LNCaP clone FGC (cell line): ENCODE data around the gene DDX51.

Experiments used
- DNase-seq: peaks from one replicate; pipeline ENCODE4 v3.0.0-alpha.2; 2011; ENCODE audit warnings: low read depth
- H3K4me3 ChIP-seq: 2 replicates; pipeline ENCODE4 v1.5.1; 2011; ENCODE audit warnings: mild to moderate bottlenecking, low read depth, low read length, control low read depth
- TF ChIP-seq, protein P1 (sequence below): IDR thresholded peaks from 2 replicates; pipeline ENCODE4 v1.5.1; 2012; ENCODE audit warnings: mild to moderate bottlenecking; ENCODE audit not compliant: control insufficient read depth, insufficient read depth; ENCODE audit errors: extremely low read depth

Gene DDX51

GRCh38 chr12:132125736-132126135, 18.4 kb downstream of the DDX51 start:
- no peak overlapping the region for H3K4me3 ChIP-seq
- DNase-seq: no peak
- TF ChIP-seq, protein P1, sequence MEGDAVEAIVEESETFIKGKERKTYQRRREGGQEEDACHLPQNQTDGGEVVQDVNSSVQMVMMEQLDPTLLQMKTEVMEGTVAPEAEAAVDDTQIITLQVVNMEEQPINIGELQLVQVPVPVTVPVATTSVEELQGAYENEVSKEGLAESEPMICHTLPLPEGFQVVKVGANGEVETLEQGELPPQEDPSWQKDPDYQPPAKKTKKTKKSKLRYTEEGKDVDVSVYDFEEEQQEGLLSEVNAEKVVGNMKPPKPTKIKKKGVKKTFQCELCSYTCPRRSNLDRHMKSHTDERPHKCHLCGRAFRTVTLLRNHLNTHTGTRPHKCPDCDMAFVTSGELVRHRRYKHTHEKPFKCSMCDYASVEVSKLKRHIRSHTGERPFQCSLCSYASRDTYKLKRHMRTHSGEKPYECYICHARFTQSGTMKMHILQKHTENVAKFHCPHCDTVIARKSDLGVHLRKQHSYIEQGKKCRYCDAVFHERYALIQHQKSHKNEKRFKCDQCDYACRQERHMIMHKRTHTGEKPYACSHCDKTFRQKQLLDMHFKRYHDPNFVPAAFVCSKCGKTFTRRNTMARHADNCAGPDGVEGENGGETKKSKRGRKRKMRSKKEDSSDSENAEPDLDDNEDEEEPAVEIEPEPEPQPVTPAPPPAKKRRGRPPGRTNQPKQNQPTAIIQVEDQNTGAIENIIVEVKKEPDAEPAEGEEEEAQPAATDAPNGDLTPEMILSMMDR: no peak

DNA sequence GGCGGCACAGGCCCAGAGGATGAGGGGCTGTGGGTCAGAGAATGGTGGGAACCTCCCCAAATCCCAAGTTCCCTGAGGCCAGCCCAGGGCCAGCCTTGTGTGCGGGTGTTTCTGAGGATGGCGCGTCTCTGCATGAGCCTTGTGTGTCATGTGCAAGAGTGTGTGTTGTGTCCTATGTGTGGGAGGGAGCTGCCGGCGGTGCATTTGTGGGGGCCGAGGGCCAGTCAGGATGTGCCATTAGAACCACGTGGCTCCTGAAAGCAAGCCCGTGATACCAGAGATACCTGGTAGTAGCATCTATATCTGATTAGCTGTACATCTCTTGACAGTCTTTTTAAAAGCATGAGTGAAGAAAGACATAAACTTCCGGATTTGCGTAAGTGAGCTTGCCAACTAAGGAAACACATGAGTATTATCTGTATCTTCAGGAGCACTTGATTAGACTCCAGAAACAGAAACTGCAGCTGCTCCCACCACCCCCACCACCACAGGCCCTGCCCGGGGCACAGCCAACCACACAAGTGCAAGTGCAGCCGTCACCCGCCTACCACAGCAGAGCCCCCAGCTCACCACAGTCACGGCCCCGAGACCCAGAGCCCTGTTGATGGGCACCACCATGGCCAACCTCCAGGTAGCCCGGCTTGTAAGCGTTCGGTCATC, 19.2 kb downstream of the DDX51 start:
- DNase-seq: no peak
- H3K4me3 ChIP-seq: no peak overlapping the region
- TF ChIP-seq, protein P1: no peak

DNA sequence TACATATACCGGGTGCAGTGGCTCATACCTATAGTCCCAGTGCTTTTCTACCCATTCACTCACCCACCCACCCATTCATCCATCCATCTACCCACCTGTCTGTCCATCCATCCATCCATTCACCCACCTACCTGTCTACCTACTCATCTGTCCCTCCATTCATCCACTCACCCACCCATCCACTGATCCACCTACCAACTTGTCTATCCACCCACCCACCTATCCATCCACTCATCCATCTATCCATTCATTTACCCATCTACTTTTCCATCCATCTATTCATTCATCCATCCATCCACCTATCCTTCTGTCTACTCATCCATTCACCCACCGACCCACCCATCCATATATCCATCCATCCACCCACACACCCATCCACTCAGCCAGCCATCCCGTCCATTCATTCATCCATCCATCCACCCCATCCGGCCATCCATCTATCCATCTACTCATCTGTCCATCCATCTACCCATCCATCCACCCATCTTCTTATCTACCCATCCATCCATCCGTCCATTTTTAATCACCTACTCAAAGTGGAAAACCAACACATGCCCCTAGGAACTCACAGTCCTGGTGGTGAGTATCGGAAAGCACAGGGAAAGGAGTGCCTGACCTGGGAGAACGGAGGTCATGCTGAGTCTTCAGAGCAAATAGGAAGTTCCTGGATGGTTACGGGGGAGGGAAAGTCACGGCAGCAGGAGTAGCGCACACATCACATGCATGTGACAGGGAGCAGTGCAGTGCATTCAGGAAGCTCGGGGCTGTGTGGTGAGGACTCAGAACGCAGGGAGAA, 20.0 kb downstream of the DDX51 start:
- no peak overlapping the region for H3K4me3 ChIP-seq
- TF ChIP-seq, protein P1: no peak
- DNase-seq: no peak

- TF ChIP-seq, protein P1: no peak
- no peak for DNase-seq
- no peak overlapping the region for H3K4me3 ChIP-seq
These were observed 22.8 kb downstream of the DDX51 start for GRCh38 chr12:132121283-132121682.

GRCh38 chr12:132118876-132119275, 25.2 kb downstream of the DDX51 start:
- H3K4me3 ChIP-seq: no peak overlapping the region
- no peak for DNase-seq
- TF ChIP-seq, protein P1: no peak

DNA sequence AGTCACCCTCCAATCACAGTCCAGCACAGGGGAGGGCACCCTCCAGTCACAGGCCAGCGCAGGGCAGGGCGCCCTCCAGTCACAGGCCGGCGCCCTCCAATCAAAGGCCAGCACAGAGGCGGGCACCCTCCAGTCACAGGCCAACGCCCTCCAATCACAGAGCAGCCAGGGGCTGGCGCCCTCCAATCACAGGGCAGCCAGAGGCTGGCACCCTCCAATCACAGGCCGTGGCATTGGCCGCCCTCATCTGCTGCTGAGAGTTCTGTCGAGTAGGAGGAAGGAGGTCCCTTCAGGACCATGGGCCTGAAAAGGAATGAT, 26.6 kb downstream of the DDX51 start:
- no peak for DNase-seq
- TF ChIP-seq, protein P1: no peak
- no peak overlapping the region for H3K4me3 ChIP-seq
